Measurements from ENCODE around the gene HECTD4. TPM values are rescaled to one million over a fixed set of nuclear protein-coding genes. Genes with fewer than 3 reads are reported as not detected.
A peak's percentile ranks its signal among the peaks of the same experiment; 100 is the strongest.

HECTD4 gene
- total RNA-seq, 1 experiment from 2014 or later, result 54.5 TPM

GRCh38 chr12:112406519-112407488, 24.6 kb upstream of the HECTD4 start:
- no peak overlapping the region for H3K27ac Mint-ChIP-seq (ENCODE audit: unreplicated experiment)
- peaks cover 10% of the 10 kb centered on the region for H3K36me3 ChIP-seq (ENCODE audit: control insufficient read depth, insufficient read depth, low read length)
- no peaks in the 10 kb centered on the region for H3K27me3 ChIP-seq (replicated peaks; ENCODE audit: control insufficient read depth, insufficient read depth, low read length)
- ChIA-PET CTCF (no interaction called here), POLR2A (no interaction called here)
- intact Hi-C loops (cut with micrococcal nuclease; ENCODE audit: unreplicated experiment), result no loop called here
- H3K36me3 Mint-ChIP-seq (ENCODE audit: insufficient read depth, unreplicated experiment), result peaks cover 60% of the 10 kb centered on the region
- no peak for DNase-seq
- no peak overlapping the region for H3K4me3 ChIP-seq (ENCODE audit: low read depth, low read length)
- BruUV-seq (replicated peaks), result no TSS peak
- no peaks in the 10 kb centered on the region for H3K27me3 Mint-ChIP-seq (ENCODE audit: insufficient read depth, unreplicated experiment)
- TF ChIP-seq CTCF (IDR thresholded peaks at IDR 0.05; ENCODE audit: insufficient read depth in 1 of 2, low read depth in 1 of 2, low read length in 1 of 2, severe bottlenecking in 1 of 2, unreplicated experiment in 1 of 2), result no peak
- H3K9me3 Mint-ChIP-seq (ENCODE audit: unreplicated experiment), result no peaks in the 10 kb centered on the region
- no peaks in the 10 kb centered on the region for H3K9me3 ChIP-seq
- H3K4me1 Mint-ChIP-seq (ENCODE audit: low read depth, unreplicated experiment), result no peaks in the 10 kb centered on the region
- peaks cover 12% of the 10 kb centered on the region for H3K4me1 ChIP-seq
- H3K4me3 Mint-ChIP-seq (ENCODE audit: unreplicated experiment), result peak overlapping the region; percentile 99

- no peaks in the 10 kb centered on the region for H3K9me3 Mint-ChIP-seq (ENCODE audit: unreplicated experiment)
- H3K27ac Mint-ChIP-seq (ENCODE audit: unreplicated experiment), result peak overlapping the region; percentile 42
- Histone ChIP-seq H3K9me3 (no peaks in the 10 kb centered on the region), H3K27me3 (replicated peaks; ENCODE audit: control insufficient read depth, insufficient read depth, low read length) (no peaks in the 10 kb centered on the region), H3K36me3 (ENCODE audit: control insufficient read depth, insufficient read depth, low read length) (peaks cover 6% of the 10 kb centered on the region), H3K4me3 (ENCODE audit: low read depth, low read length) (no peak overlapping the region), H3K4me1 (peaks cover under 1% of the 10 kb centered on the region; the same call in 1 of the 2 replicates)
- H3K4me1 Mint-ChIP-seq (ENCODE audit: low read depth, unreplicated experiment), result no peaks in the 10 kb centered on the region
- intact Hi-C loops (cut with micrococcal nuclease; ENCODE audit: unreplicated experiment), result no loop called here
- BruUV-seq (replicated peaks), result no TSS peak
- H3K27me3 Mint-ChIP-seq (ENCODE audit: insufficient read depth, unreplicated experiment), result no peaks in the 10 kb centered on the region
- ChIA-PET POLR2A (interaction anchor here (1.0 kb wide), 1 partner anchor 9 kb away, joined by 3 read pairs; no protein-coding TSS in a partner anchor), CTCF (interaction anchor here (0.6 kb wide), 1 partner anchor 216 kb away, joined by 4 read pairs; no protein-coding TSS in a partner anchor)
- no peak for DNase-seq
- no peak overlapping the region for H3K4me3 Mint-ChIP-seq (ENCODE audit: unreplicated experiment)
- peaks cover 31% of the 10 kb centered on the region for H3K36me3 Mint-ChIP-seq (ENCODE audit: insufficient read depth, unreplicated experiment)
- TF ChIP-seq CTCF (IDR thresholded peaks at IDR 0.05; ENCODE audit: insufficient read depth in 1 of 2, low read depth in 1 of 2, low read length in 1 of 2, severe bottlenecking in 1 of 2, unreplicated experiment in 1 of 2), result no peak
These were observed 19.8 kb upstream of the HECTD4 start for GRCh38 chr12:112401903-112402498.

- Mint-ChIP-seq H3K27ac (ENCODE audit: unreplicated experiment) (no peak overlapping the region), H3K27me3 (ENCODE audit: insufficient read depth, unreplicated experiment) (no peaks in the 10 kb centered on the region), H3K4me3 (ENCODE audit: unreplicated experiment) (no peak overlapping the region), H3K9me3 (ENCODE audit: unreplicated experiment) (no peaks in the 10 kb centered on the region), H3K36me3 (ENCODE audit: insufficient read depth, unreplicated experiment) (peaks cover 22% of the 10 kb centered on the region), H3K4me1 (ENCODE audit: low read depth, unreplicated experiment) (no peaks in the 10 kb centered on the region)
- BruUV-seq (replicated peaks), result no TSS peak
- Histone ChIP-seq H3K27me3 (replicated peaks; ENCODE audit: control insufficient read depth, insufficient read depth, low read length) (no peaks in the 10 kb centered on the region), H3K4me3 (ENCODE audit: low read depth, low read length) (no peak overlapping the region), H3K9me3 (no peaks in the 10 kb centered on the region), H3K36me3 (ENCODE audit: control insufficient read depth, insufficient read depth, low read length) (peaks cover 3% of the 10 kb centered on the region), H3K4me1 (no peaks in the 10 kb centered on the region)
- ChIA-PET CTCF (no interaction called here), POLR2A (interaction anchor here (0.6 kb wide), 1 partner anchor 94 kb away, joined by 3 read pairs; no protein-coding TSS in a partner anchor)
- no peak for DNase-seq
- intact Hi-C loops (cut with micrococcal nuclease; ENCODE audit: unreplicated experiment), result no loop called here
- TF ChIP-seq CTCF (IDR thresholded peaks at IDR 0.05; ENCODE audit: insufficient read depth in 1 of 2, low read depth in 1 of 2, low read length in 1 of 2, severe bottlenecking in 1 of 2, unreplicated experiment in 1 of 2), result no peak
These were observed 18.8 kb upstream of the HECTD4 start for GRCh38 chr12:112401054-112401453.

All from Caco-2 (cell line).